Stomach (tissue), 9 donors: Measurements from ENCODE around the gene TNKS2. TPM values are rescaled to one million over a fixed set of nuclear protein-coding genes. Genes with fewer than 3 reads are reported as not detected.

Experiments
- DNase-seq, 2 donors: peaks; one replicate each; pipeline versions ENCODE4 v3.0.0 to v3.0.0-alpha.2; 2013 to 2019
- H3K27ac ChIP-seq, 5 donors: fragments of 200-600 bp in 4 of 5; sonication (generic) in 4 of 5; one replicate each; pipeline ENCODE4 v1.5.1; 2013 to 2019; ENCODE audit warnings: mild to moderate bottlenecking in 1 of 5, moderate library complexity in 1 of 5
- H3K27me3 ChIP-seq, 3 donors: fragments of 200-600 bp; sonication (generic); one replicate each; pipeline ENCODE4 v1.5.1; 2017 to 2019; ENCODE audit warnings: mixed run types in 1 of 3
- H3K36me3 ChIP-seq, 4 donors: fragments of 200-600 bp; sonication (generic); 1 replicate in 3 of 4; 2 replicates in 1 of 4; pipeline ENCODE4 v1.5.1; 2016 to 2019
- H3K4me1 ChIP-seq, 4 donors: fragments of 200-600 bp; sonication (generic); one replicate each; pipeline ENCODE4 v1.5.1; 2016 to 2019
- H3K4me3 ChIP-seq, 4 donors: fragments of 200-600 bp; sonication (generic) in 3 of 4; one replicate each; pipeline ENCODE4 v1.5.1; 2016 to 2019; ENCODE audit warnings: mild to moderate bottlenecking in 1 of 4
- H3K9me3 ChIP-seq, 4 donors: fragments of 200-600 bp; sonication (generic); one replicate each; pipeline ENCODE4 v1.5.1; 2016 to 2019
- EP300 ChIP-seq: sonication (generic); formaldehyde crosslinking; IDR thresholded peaks from one replicate; pipeline ENCODE4 v1.6.1; 2017; ENCODE audit warnings: antibody characterized with exemption
- POLR2A ChIP-seq, 4 donors: fragments of 450-650 bp; IDR thresholded peaks; one replicate each; pipeline ENCODE4 v1.6.1; 2016; ENCODE audit warnings: antibody characterized with exemption in 4 of 4, control low read depth in 2 of 4, mild to moderate bottlenecking in 1 of 4, moderate library complexity in 1 of 4
- POLR2AphosphoS5 ChIP-seq, 3 donors: sonication (generic); formaldehyde crosslinking; IDR thresholded peaks; one replicate each; pipeline ENCODE4 v1.6.1; 2016; ENCODE audit warnings: antibody characterized with exemption in 3 of 3
- WGBS, 5 donors: extraction: QIAGEN DNeasy Blood & Tissue Kit in 3 of 5; methylation state at CpG; one replicate each; pipeline versions ENCODE4 v1.1.5 to v1.1.7; 2013 to 2018; 5-methylcytosine and 5-hydroxymethylcytosine counted together
- intact Hi-C: fragments of 100-400 bp; cut with DNase I; formaldehyde crosslinking; loops from one replicate; pipeline ENCODE4 v1.15.1; 2023; ENCODE audit warnings: low total_unique reads
- polyA plus RNA-seq, 3 donors: library from polyadenylated mRNA; stranded (reverse); fragments of 200-250 nt; gene quantifications; one replicate each; pipeline ENCODE4 v1.2.3, GENCODE V29; 2013
- total RNA-seq, 5 donors: library from RNA; depleted of rRNA; stranded (reverse); fragments of >200 nt; gene quantifications; one replicate each; pipeline versions ENCODE4 v1.1.0 to v1.2.3, GENCODE V29; 2014 to 2016
- TF ChIP-seq, protein P1 (sequence below), 7 experiments: fragments of 450-650 bp in 4 of 7; fragments of 200-600 bp in 3 of 7; sonication (generic) in 3 of 7; IDR thresholded peaks; one replicate each; pipeline ENCODE4 v1.5.1; 2016 to 2019; ENCODE audit warnings: antibody characterized with exemption in 7 of 7, control low read depth in 2 of 7, mild to moderate bottlenecking in 1 of 7
- donor health status: healthy with polysubstance abuse.
- donor health status: Bipolar disorder and iron deficiency.
- donor health status: healthy.

TNKS2 gene
- total and polyA plus RNA-seq, 8 donors = 8.1 to 86.5 (median 28.9) TPM

DNA sequence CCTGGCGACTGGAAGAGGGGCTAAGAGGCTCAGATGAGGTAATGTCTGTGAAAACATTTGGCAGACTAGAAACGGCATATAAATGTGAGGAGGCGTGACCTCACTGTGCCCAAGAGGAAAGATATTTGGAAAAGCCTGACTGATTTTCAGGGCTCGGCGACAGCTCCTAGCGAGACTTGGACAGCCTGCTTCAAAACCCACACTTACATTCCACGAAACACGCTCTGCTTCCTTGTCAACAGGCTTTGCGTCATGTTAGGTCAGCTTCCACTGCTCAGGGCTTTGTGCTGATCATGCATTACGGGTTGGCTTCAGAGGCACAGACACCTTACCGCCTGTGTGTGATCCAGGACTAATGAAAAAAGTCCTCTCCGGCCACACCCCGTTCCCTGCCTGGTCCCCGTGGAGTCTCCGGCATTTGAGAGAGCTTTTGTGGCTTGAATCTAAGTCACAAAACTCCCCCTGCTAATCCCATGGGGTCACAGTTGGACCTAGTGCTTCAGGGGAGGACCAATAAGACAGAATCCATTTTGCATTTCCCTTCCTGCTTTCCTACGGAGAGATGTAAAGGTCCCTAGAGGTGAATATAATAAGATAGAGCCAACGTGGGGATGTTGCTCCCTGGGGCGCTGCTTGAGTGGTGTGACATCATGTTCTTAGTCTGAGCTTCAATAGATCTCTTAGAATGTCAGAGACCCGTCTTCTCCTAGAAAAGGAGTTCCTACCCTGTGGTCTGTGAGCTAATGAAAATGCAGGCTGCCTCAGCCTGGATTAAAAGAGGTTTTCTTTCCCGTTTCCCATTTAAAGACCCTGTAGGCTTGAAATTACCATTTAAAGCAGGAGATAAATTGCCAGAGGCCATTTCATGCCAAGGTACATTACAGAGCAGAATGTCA, 85.6 kb downstream of the TNKS2 start:
- Histone ChIP-seq H3K9me3 (no peaks in the 10 kb centered on the region), H3K4me3 (peak overlapping the region in 1 of 4 donors; percentile 5), H3K4me1 (peaks cover 13 to 42% (median 31%) of the 10 kb centered on the region in 4 donors), H3K27me3 (peaks cover 0 to 7% (median 7%) of the 10 kb centered on the region in 3 donors), H3K36me3 (no peaks in the 10 kb centered on the region), H3K27ac (peak overlapping the region in 4 of 5 donors; percentile 18 to 61 (median 25))
- intact Hi-C loops = no loop called here
- peak in 2 of 3 donors; percentile 43 to 69 for TF ChIP-seq POLR2AphosphoS5 (IDR thresholded peaks at IDR 0.05)
- TF ChIP-seq, protein P1, sequence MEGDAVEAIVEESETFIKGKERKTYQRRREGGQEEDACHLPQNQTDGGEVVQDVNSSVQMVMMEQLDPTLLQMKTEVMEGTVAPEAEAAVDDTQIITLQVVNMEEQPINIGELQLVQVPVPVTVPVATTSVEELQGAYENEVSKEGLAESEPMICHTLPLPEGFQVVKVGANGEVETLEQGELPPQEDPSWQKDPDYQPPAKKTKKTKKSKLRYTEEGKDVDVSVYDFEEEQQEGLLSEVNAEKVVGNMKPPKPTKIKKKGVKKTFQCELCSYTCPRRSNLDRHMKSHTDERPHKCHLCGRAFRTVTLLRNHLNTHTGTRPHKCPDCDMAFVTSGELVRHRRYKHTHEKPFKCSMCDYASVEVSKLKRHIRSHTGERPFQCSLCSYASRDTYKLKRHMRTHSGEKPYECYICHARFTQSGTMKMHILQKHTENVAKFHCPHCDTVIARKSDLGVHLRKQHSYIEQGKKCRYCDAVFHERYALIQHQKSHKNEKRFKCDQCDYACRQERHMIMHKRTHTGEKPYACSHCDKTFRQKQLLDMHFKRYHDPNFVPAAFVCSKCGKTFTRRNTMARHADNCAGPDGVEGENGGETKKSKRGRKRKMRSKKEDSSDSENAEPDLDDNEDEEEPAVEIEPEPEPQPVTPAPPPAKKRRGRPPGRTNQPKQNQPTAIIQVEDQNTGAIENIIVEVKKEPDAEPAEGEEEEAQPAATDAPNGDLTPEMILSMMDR (IDR thresholded peaks at IDR 0.05) = no peak
- DNase-seq = peak; percentile 43 to 87
- 27 to 36% (median 30%) methylated on average over 20 of the region's 20 CpGs for WGBS, 5 donors

DNA sequence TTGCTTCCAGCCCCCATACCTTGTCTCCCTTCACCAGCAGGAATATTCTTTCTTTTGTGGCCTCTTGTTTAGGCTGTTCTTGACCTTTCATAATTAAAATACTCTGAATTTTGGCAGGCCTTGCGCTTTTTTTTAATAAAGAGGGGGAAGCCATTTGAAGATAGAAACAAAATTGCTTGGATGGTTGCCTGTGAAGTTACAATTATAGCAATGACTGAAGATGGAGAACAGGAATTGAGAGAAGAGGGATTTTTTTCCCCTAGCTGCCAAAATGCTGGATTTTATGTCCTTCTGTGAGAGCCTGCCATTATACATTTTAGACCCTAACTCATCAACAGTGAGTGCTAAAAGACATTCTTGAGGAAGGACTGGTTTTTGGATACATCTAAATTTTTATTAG, 86.3 kb downstream of the TNKS2 start:
- H3K27me3 ChIP-seq = peaks cover 0 to 7% (median 7%) of the 10 kb centered on the region in 3 donors
- H3K36me3 ChIP-seq = no peaks in the 10 kb centered on the region
- peak overlapping the region in 3 of 5 donors; percentile 23 to 61 (median 27) for H3K27ac ChIP-seq
- DNase-seq = no peak
- no peaks in the 10 kb centered on the region for H3K9me3 ChIP-seq
- intact Hi-C loops = no loop called here
- H3K4me1 ChIP-seq = peaks cover 13 to 42% (median 31%) of the 10 kb centered on the region in 4 donors
- no peak overlapping the region for H3K4me3 ChIP-seq
- TF ChIP-seq, protein P1 (IDR thresholded peaks at IDR 0.05) = no peak
- no peak for TF ChIP-seq POLR2AphosphoS5 (IDR thresholded peaks at IDR 0.05)
- TF ChIP-seq POLR2A (IDR thresholded peaks at IDR 0.05) = no peak
- no peak for TF ChIP-seq EP300
- WGBS, 5 donors = 68 to 88% (median 77%) methylated on average over 1 of the region's 1 CpG

DNA sequence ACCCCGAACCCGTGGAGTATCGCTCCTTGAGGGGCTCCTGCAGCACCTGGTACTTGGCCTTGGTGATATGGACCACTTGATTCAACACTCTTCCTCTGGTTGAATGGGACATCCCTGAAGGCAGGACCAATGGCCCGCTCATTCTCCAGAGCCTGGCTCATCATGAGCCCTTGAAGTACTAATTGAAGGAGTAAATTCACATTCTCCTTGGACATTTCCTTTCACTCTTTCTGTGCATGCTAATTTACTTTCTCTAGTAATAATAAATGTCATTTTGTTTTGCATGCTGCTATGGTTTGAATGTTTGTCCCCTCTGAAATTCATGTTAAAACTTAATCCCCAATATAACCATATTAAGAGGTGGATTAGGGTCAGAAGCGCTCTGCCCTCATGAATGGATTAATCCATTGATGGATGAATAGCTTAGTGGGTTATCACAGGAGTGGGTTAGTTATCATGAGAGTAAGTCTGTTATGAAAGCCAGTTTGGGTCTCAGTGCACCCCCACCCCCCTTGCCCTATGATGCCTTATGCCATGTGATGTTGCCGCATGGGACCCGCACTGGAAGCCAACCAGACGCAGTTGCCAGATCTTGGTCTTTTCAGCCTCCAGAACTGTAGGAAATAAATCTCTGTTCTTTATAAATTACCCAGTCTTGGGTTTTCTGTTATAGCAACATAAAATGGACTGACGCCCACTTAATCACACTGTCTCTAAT, 87.3 kb downstream of the TNKS2 start:
- no peak overlapping the region for H3K27ac ChIP-seq
- WGBS, 5 donors = 92 to 98% (median 98%) methylated on average over 9 of the region's 9 CpGs
- no peak for DNase-seq
- no peaks in the 10 kb centered on the region for H3K36me3 ChIP-seq
- peaks cover 0 to 7% (median 7%) of the 10 kb centered on the region in 3 donors for H3K27me3 ChIP-seq
- TF ChIP-seq POLR2A (IDR thresholded peaks at IDR 0.05) (no peak), POLR2AphosphoS5 (IDR thresholded peaks at IDR 0.05) (no peak), EP300 (no peak)
- TF ChIP-seq, protein P1 (IDR thresholded peaks at IDR 0.05) = no peak
- H3K4me3 ChIP-seq = no peak overlapping the region
- intact Hi-C loops = no loop called here
- no peaks in the 10 kb centered on the region for H3K9me3 ChIP-seq
- peaks cover 13 to 34% (median 23%) of the 10 kb centered on the region in 4 donors for H3K4me1 ChIP-seq

DNA sequence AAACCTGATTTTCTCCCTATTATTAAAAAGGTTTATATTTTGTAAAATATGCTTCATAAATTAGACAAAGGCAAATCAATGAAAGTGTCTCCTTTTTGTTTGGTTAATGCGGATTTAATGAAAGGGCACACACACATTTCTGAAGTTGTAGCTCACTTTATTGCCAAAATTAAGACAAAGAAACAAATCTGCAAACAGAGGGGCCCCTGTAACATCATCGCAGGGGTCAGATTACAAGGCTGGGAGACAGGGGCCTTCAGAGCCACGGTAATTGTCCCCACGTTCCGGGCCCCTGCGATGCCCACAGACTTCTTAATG, 88.7 kb downstream of the TNKS2 start:
- peaks cover 13 to 34% (median 22%) of the 10 kb centered on the region in 4 donors for H3K4me1 ChIP-seq
- peak overlapping the region; percentile 53 to 79 (median 64) for H3K4me3 ChIP-seq
- intact Hi-C loops = no loop called here
- TF ChIP-seq EP300 (no peak), POLR2A (IDR thresholded peaks at IDR 0.05) (no peak), POLR2AphosphoS5 (IDR thresholded peaks at IDR 0.05) (no peak)
- TF ChIP-seq, protein P1 (IDR thresholded peaks at IDR 0.05) = no peak
- 15 to 23% (median 18%) methylated on average over 6 of the region's 6 CpGs for WGBS, 5 donors
- H3K36me3 ChIP-seq = no peaks in the 10 kb centered on the region
- H3K27ac ChIP-seq = peak overlapping the region in 2 of 5 donors; percentile 12 to 50
- DNase-seq = no peak
- peaks cover 0 to 7% (median 7%) of the 10 kb centered on the region in 3 donors for H3K27me3 ChIP-seq
- no peaks in the 10 kb centered on the region for H3K9me3 ChIP-seq
